ENCODE results near the gene NOL12. TPM values are rescaled to one million over a fixed set of nuclear protein-coding genes. Genes with fewer than 3 reads are reported as not detected.

NOL12 gene
- total RNA-seq, 1 donor from 2014 or later: 23.0 TPM

- peak; percentile 65 for DNase-seq
- H3K27me3 ChIP-seq (ENCODE audit: low read depth): no peaks in the 10 kb centered on the region
- H3K36me3 ChIP-seq: no peaks in the 10 kb centered on the region
- ATAC-seq: peak; percentile 39 to 53
- peak overlapping the region; percentile 64 for H3K27ac ChIP-seq
- TF ChIP-seq CTCF (IDR thresholded peaks at IDR 0.05): no peak
- H3K4me3 ChIP-seq: no peak overlapping the region
- H3K4me1 ChIP-seq: peaks cover 43% of the 10 kb centered on the region
- intact Hi-C loops (cut with DNase I): no loop called here
- no peaks in the 10 kb centered on the region for H3K9me3 ChIP-seq
Measured at GRCh38 chr22:37739035-37739434, 52.9 kb downstream of the NOL12 start.

- H3K27ac ChIP-seq: peak overlapping the region; percentile 64
Measured at GRCh38 chr22:37739611-37740049, 53.5 kb downstream of the NOL12 start.

GRCh38 chr22:37740455-37741311 lies 54.5 kb downstream of the NOL12 start:
- no peak for DNase-seq
- no peaks in the 10 kb centered on the region for H3K27me3 ChIP-seq (ENCODE audit: low read depth)
- TF ChIP-seq CTCF (IDR thresholded peaks at IDR 0.05): no peak
- H3K27ac ChIP-seq: peak overlapping the region; percentile 27
- intact Hi-C loops (cut with DNase I): no loop called here
- H3K4me3 ChIP-seq: no peak overlapping the region
- H3K9me3 ChIP-seq: no peaks in the 10 kb centered on the region
- no peaks in the 10 kb centered on the region for H3K36me3 ChIP-seq
- ATAC-seq: no peak
- peaks cover 40% of the 10 kb centered on the region for H3K4me1 ChIP-seq

More at GRCh38 chr22:37739611-37740049, 53.5 kb downstream of the NOL12 start:
- intact Hi-C loops (cut with DNase I): no loop called here
- H3K4me1 ChIP-seq: peaks cover 38% of the 10 kb centered on the region
- H3K9me3 ChIP-seq: no peaks in the 10 kb centered on the region
- no peaks in the 10 kb centered on the region for H3K36me3 ChIP-seq
- TF ChIP-seq CTCF (IDR thresholded peaks at IDR 0.05): no peak
- peak; percentile 84 for DNase-seq
- no peak overlapping the region for H3K4me3 ChIP-seq
- peak; percentile 34 to 55 for ATAC-seq
- H3K27me3 ChIP-seq (ENCODE audit: low read depth): no peaks in the 10 kb centered on the region

GRCh38 chr22:37741312-37741795 lies 55.2 kb downstream of the NOL12 start:
- H3K9me3 ChIP-seq: no peaks in the 10 kb centered on the region
- H3K36me3 ChIP-seq: no peaks in the 10 kb centered on the region
- H3K27me3 ChIP-seq (ENCODE audit: low read depth): no peaks in the 10 kb centered on the region
- peak overlapping the region; percentile 27 for H3K27ac ChIP-seq
- peaks cover 40% of the 10 kb centered on the region for H3K4me1 ChIP-seq
- no peak overlapping the region for H3K4me3 ChIP-seq
- DNase-seq (peak; percentile 82), ATAC-seq (peak; percentile 65 to 69)
- intact Hi-C loops (cut with DNase I): no loop called here
- TF ChIP-seq CTCF (IDR thresholded peaks at IDR 0.05): no peak

GRCh38 chr22:37742376-37743171 lies 56.4 kb downstream of the NOL12 start:
- no peak for DNase-seq
- no peak for TF ChIP-seq CTCF (IDR thresholded peaks at IDR 0.05)
- H3K4me1 ChIP-seq: peaks cover 48% of the 10 kb centered on the region
- H3K27me3 ChIP-seq (ENCODE audit: low read depth): no peaks in the 10 kb centered on the region
- no peak for ATAC-seq
- peak overlapping the region; percentile 36 for H3K27ac ChIP-seq
- H3K4me3 ChIP-seq: no peak overlapping the region
- H3K9me3 ChIP-seq: no peaks in the 10 kb centered on the region
- no peaks in the 10 kb centered on the region for H3K36me3 ChIP-seq
- intact Hi-C loops (cut with DNase I): no loop called here

Other genes with a start within 250 kb of the NOL12 start
- 71.0 TPM for gene MFNG, start 200.0 kb upstream of the NOL12 start, total RNA-seq
- gene CARD10, start 166.9 kb upstream of the NOL12 start, total RNA-seq: 14.9 TPM
- gene CDC42EP1, start 125.9 kb upstream of the NOL12 start, total RNA-seq: 46.0 TPM
- 1.9 TPM for gene LGALS2, start 106.3 kb upstream of the NOL12 start, total RNA-seq
- gene GGA1, start 77.5 kb upstream of the NOL12 start, total RNA-seq: 64.8 TPM
- gene SH3BP1, start 46.7 kb upstream of the NOL12 start, total RNA-seq: 34.8 TPM
- 3.9 TPM for gene PDXP, start 27.6 kb upstream of the NOL12 start, total RNA-seq
- 425 TPM for gene LGALS1, start 10.7 kb upstream of the NOL12 start, total RNA-seq
- 78.8 TPM for gene TRIOBP, start 10.7 kb downstream of the NOL12 start, total RNA-seq
- gene GCAT, start 121.6 kb downstream of the NOL12 start, total RNA-seq: 7.1 TPM
- not detected for gene GALR3, start 137.0 kb downstream of the NOL12 start, total RNA-seq
- gene ANKRD54, start 158.0 kb downstream of the NOL12 start, total RNA-seq: 18.3 TPM
- 385 TPM for gene EIF3L, start 163.1 kb downstream of the NOL12 start, total RNA-seq
- 32.2 TPM for gene MICALL1, start 220.0 kb downstream of the NOL12 start, total RNA-seq